GM21529 (cell line): ENCODE measurements around the gene NKAIN2.

ENCODE experiments used
- ATAC-seq: cut with Tn5 transposase; IDR thresholded peaks from one replicate; pipeline ENCODE4 v1.9.1; 2021; ENCODE audit not compliant: unreplicated experiment

NKAIN2 gene

GRCh38 chr6:123803504-123804013 lies at the start of gene NKAIN2:
Gene NKAIN2, plus strand, starts transcription at chr6:123803865.
- ATAC-seq = peak; percentile 28

- ATAC-seq = no peak
These were observed 44.2 kb upstream of the NKAIN2 start for GRCh38 chr6:123759472-123759871.

DNA sequence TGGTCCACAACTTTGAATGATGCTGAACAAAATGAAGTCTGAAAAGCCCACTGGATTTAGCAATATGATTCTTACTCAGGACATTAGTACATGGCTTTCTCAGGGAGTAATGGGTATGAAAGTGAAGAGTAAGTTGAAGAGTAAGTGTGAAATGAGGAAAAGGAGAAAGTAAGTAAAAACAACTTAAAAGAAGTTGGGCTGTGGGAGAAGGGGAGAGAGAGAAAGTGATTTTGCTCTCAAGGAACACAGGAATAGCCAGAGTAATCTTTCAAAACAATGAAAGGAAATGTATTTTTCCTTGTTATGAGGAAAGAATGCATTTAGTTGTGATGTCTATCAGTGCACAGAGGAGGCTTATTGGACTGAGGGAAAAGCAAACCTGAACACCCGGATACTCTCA lies 39.8 kb upstream of the NKAIN2 start:
- no peak for ATAC-seq

DNA sequence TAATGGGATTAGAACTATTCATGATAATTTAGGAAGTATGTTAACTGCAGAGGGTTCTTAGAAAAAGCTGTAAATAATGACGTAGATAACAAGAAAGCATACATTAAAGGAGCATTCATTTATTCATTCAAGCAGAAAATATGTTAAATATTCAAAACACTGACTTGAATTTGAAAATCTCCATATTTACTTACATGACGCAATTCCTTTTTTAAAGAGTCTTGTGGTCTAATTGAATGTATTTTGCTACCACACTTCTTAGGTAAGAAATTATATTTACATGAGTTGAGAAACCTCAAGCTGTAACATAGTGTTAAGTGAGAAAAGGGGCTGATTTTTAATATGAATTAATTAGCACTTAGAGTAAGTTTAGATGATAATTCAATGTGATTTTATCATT lies 38.9 kb upstream of the NKAIN2 start:
- ATAC-seq = no peak

DNA sequence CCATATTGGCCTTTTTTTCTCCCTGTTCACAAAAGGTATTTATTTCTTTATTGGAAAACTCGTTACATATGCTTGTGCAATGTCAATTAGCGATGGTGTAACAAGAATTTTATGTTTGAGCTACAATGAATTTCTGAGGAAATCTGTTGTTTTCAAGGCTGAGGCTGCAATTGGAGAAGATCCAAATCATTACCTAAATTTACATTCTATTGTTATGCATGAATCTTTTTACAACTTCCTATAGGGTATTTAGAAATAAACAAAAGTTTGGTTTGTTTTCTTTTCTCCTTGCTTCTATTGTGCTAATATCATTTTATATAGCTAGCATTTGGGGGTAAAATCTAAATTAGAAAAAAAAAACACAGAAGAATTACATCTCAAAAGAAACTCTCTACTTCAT lies 34.7 kb upstream of the NKAIN2 start:
- no peak for ATAC-seq

DNA sequence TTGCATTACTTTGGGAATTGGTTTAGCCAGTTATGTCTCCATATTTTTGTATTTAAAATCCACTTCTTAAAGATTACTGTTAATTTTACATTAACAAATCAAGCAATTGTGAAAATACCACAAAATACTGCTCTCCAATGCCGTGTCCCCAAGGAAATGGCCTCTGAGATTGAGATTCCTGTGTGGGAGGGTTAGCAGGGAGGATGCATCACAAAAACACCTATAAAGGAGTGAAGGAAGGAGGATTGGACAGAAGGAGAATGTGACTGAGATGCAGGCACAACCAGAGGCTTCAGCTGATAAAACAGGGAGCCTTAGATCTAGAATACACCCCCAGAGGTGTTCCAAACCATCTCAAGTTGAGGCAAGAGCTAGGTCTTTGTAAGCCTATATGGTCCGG lies 34.2 kb upstream of the NKAIN2 start:
- ATAC-seq = no peak

GRCh38 chr6:123770247-123770949 lies 33.3 kb upstream of the NKAIN2 start:
- peak; percentile 56 for ATAC-seq

GRCh38 chr6:123771126-123771525 lies 32.5 kb upstream of the NKAIN2 start:
- ATAC-seq = no peak

- ATAC-seq = no peak
These were observed 26.1 kb upstream of the NKAIN2 start for GRCh38 chr6:123777563-123777962.

DNA sequence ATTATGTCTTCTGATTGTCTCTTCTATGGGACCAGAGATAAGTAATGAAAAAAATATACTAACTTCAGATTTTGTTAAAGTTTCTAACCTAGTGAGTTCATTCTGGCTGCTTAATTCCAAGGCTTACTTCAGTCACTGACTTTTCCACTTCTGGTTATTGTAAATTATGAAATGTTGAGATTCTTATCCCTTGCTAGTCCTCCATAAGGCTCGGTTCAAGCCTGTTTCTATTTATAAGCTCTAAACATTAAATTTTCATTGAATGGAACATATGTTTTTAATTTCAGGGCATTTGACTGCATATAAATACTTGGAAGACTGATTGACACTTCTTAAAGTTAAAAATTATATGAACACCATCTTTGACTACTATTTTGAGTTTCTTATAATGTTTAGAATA lies 23.6 kb upstream of the NKAIN2 start:
- no peak for ATAC-seq

- no peak for ATAC-seq
These were observed 19.3 kb upstream of the NKAIN2 start for GRCh38 chr6:123784330-123784729.

- ATAC-seq = no peak
These were observed 18.6 kb upstream of the NKAIN2 start for GRCh38 chr6:123785039-123785438.

- no peak for ATAC-seq
These were observed 15.3 kb upstream of the NKAIN2 start for GRCh38 chr6:123788319-123788718.

DNA sequence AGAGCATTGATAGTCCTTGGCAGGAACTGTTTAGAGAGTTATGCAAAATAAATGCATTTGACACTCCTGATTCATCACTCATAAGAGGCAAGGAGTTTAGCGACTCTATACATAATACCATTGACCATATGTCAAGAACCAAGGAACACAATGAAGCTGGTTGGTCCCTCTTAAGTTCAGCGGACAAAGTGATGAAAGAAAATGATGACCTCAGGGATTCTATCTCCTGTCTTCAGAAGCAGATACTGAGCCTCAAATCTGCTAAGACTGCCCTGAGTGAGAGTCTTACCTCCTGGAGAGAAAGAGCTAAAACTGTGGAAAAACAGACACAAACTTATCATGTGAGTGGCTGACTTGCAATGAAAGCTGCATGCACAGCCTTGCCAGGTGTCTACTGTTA lies 9.5 kb upstream of the NKAIN2 start:
- ATAC-seq = no peak

- no peak for ATAC-seq
These were observed 8.9 kb upstream of the NKAIN2 start for GRCh38 chr6:123794799-123795198.

GRCh38 chr6:123801067-123801466 lies 2.6 kb upstream of the NKAIN2 start:
- no peak for ATAC-seq

DNA sequence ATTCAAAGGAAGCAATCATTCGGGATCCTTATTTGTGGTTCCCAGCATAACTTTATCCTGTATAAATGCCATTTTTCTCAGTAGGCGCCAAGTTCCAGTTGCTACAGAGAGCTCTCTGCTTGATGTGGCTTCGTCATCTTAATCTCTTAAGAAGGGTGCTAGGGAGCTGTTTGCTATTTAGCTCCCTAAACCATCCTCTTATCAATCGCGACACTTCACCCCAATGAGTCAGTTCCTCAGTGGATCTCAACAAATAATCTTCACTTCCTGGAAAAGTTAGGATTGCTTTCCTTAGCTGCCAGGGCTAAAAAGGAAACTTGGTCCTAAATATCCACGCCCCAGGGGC lies 1.3 kb upstream of the NKAIN2 start:
- peak; percentile 3 for ATAC-seq

DNA sequence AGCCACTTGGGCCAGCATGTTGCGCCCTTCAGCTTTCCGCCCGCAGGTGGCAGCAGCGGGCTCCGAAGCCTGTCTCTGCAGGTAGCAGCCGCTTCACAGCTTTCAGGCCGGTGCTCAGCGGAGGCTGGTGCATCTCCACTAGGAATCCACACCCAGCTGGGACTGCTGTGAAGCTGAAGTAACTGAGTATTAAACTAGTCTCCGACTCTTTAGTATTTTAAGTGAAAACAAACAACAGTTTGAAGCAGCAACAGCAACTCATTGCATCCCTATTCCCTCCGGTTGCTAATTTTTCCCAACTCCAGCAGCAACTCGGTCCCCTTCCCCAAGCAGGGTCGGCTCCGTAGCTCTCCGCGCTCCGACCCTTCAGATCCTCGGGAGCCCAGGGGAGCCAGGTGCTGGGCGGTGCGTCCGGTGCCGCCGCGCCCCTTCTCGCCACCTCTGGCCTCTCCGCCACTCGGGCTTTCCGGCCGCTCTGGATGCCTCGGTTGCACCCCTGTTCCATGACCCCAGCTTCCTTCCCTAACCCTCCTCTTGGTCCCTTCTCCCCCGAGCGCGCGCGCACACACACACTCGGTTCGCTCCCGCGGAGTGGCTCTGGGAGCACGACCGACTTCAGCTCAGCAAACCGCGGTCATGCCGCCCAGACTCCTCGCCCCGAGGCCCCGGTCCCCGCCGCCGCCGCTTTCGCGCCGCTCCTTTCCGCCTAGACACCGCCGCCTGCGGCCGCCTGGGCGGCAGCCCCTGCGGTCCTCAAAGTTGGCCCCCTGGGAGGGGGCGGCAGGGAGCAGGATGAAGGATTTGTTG lies 765 bp upstream of the NKAIN2 start:
- ATAC-seq = peak; percentile 94

DNA sequence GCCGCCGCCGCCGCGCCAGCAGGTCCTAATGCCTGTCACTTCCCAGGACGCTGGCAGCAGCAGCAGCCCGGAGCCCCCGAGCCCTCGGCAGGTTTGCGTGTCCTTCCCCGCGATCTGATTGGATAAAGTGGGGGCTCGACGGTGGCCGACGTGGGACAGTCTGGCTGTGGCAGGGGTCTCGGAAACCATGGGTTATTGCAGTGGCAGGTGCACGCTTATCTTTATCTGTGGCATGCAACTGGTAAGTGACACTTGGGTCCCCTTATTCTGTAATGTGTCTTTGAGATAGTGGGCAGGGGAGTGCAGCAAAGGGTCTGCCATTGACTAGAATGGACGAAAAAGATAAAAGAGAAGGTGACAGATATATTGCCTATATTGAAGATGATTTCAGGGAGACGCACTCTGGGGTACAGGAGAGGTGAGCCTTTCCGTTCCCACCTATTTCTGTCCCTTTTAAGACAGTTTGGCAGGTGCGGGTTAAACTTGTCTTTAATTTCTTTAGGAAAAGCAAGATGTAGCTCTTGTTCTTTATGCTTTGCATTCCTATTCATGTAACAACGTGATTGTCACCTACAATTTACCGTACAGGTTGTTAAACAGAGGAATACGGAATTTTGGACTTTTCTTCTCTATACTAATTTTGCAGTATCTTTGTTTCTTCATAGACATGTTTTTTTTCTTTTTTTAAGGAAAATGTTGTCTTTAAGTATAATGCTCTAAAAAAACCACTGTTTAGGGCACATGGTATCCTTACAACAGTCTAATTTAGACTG lies 535 bp downstream of the NKAIN2 start:
- no peak for ATAC-seq

- ATAC-seq = no peak
These were observed 1.3 kb downstream of the NKAIN2 start for GRCh38 chr6:123804787-123805540.

DNA sequence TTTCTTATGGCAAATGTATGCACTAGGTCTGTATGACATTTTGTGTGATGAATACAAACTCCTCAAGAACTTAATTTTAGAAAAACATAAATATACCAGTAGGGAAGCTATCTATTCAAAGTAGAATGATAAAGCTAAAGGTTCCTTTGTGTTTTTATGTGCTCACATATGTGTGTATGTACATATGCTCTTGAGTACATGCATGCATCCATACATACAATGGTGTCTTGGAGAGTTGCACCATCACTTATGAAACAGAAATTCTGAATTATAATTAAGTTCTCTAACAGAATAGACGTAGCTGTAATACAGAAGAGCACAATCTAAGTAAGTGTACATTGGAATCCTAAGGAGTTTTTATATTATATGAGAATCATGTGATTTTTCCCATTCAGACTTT lies 2.3 kb downstream of the NKAIN2 start:
- no peak for ATAC-seq
